GM19463 (cell line): Measurements from ENCODE around the gene NHLRC2.

Experiments used
- ATAC-seq: cut with Tn5 transposase; IDR thresholded peaks from one replicate; pipeline ENCODE4 v1.9.1; 2021; ENCODE audit warnings: mild to moderate bottlenecking, moderate library complexity; ENCODE audit not compliant: unreplicated experiment

NHLRC2 gene

GRCh38 chr10:113965683-113966082, 111.2 kb downstream of the NHLRC2 start:
- no peak for ATAC-seq
